Neural cell (in vitro differentiated cells): ENCODE data around the gene KRT2.

Experiments
- CTCF ChIP-seq: fragments of 450-650 bp; IDR thresholded peaks from 2 replicates; pipeline ENCODE4 v1.5.1; 2014; ENCODE audit warnings: antibody characterized with exemption, mild to moderate bottlenecking, moderate library complexity; ENCODE audit not compliant: poor library complexity, severe bottlenecking
- EP300 ChIP-seq: fragments of 450-650 bp; conservative IDR thresholded peaks from 2 replicates; pipeline ENCODE4 v1.6.1; 2014; ENCODE audit warnings: antibody characterized with exemption, mild to moderate bottlenecking, moderate library complexity; ENCODE audit not compliant: poor library complexity, severe bottlenecking
- EZH2 ChIP-seq: fragments of 200-600, 300-800 bp; shearing (Covaris generic), sonication (generic); IDR thresholded peaks from 2 replicates; pipeline ENCODE4 v1.6.1; 2014; ENCODE audit warnings: antibody characterized with exemption, low read length, borderline replicate concordance, mild to moderate bottlenecking; ENCODE audit not compliant: insufficient read depth, poor library complexity, severe bottlenecking
- POLR2AphosphoS5 ChIP-seq: IDR thresholded peaks from 2 replicates; pipeline ENCODE4 v1.6.1; 2012
- RAD21 ChIP-seq: fragments of 450-650 bp; conservative IDR thresholded peaks from 2 replicates; pipeline ENCODE4 v1.6.1; 2014; ENCODE audit warnings: antibody characterized with exemption, mild to moderate bottlenecking, moderate library complexity
- REST ChIP-seq: IDR thresholded peaks from 2 replicates; pipeline ENCODE4 v1.6.1; 2012; ENCODE audit warnings: borderline replicate concordance
- TAF1 ChIP-seq: IDR thresholded peaks from 2 replicates; pipeline ENCODE4 v1.6.1; 2012; ENCODE audit warnings: low read depth

GRCh38 chr12:52674433-52674775 lies 22.4 kb upstream of the KRT2 start:
- no peak for TF ChIP-seq CTCF
- no peak for TF ChIP-seq POLR2AphosphoS5
- no peak for TF ChIP-seq EZH2
- no peak for TF ChIP-seq EP300
- no peak for TF ChIP-seq TAF1
- no peak for TF ChIP-seq REST
- TF ChIP-seq RAD21, result no peak
